Effector memory CD4-positive, alpha-beta T cell (primary cell): Measurements from ENCODE around the gene SMAD6.

Experiments used
- DNase-seq, 3 donors: peaks; one replicate each; pipeline ENCODE4 v3.0.0-alpha.2; 2020
- H3K27ac ChIP-seq: 2 replicates; pipeline ENCODE4 v1.7.0; 2013; ENCODE audit warnings: mild to moderate bottlenecking, low read length, moderate library complexity; ENCODE audit not compliant: insufficient read depth, poor library complexity, severe bottlenecking
- H3K27me3 ChIP-seq: replicated peaks from 2 replicates; pipeline ENCODE4 v1.7.0; 2013; ENCODE audit warnings: mild to moderate bottlenecking, low read length; ENCODE audit not compliant: insufficient read depth, control insufficient read depth, poor library complexity, severe bottlenecking
- H3K36me3 ChIP-seq: 2 replicates; pipeline ENCODE4 v1.7.0; 2013; ENCODE audit warnings: mild to moderate bottlenecking, low read length, moderate library complexity; ENCODE audit not compliant: control insufficient read depth, insufficient read depth
- H3K4me1 ChIP-seq: 2 replicates; pipeline ENCODE4 v1.7.0; 2013; ENCODE audit warnings: low read length, mild to moderate bottlenecking; ENCODE audit not compliant: control insufficient read depth, insufficient read depth, poor library complexity, severe bottlenecking
- H3K4me3 ChIP-seq: 2 replicates; pipeline ENCODE4 v1.7.0; 2013; ENCODE audit warnings: low read length, low read depth, mild to moderate bottlenecking; ENCODE audit not compliant: insufficient read depth, poor library complexity, severe bottlenecking
- H3K9me3 ChIP-seq: 2 replicates; pipeline ENCODE4 v1.7.0; 2013; ENCODE audit warnings: mild to moderate bottlenecking, low read length, moderate library complexity; ENCODE audit not compliant: control insufficient read depth

SMAD6 gene

DNA sequence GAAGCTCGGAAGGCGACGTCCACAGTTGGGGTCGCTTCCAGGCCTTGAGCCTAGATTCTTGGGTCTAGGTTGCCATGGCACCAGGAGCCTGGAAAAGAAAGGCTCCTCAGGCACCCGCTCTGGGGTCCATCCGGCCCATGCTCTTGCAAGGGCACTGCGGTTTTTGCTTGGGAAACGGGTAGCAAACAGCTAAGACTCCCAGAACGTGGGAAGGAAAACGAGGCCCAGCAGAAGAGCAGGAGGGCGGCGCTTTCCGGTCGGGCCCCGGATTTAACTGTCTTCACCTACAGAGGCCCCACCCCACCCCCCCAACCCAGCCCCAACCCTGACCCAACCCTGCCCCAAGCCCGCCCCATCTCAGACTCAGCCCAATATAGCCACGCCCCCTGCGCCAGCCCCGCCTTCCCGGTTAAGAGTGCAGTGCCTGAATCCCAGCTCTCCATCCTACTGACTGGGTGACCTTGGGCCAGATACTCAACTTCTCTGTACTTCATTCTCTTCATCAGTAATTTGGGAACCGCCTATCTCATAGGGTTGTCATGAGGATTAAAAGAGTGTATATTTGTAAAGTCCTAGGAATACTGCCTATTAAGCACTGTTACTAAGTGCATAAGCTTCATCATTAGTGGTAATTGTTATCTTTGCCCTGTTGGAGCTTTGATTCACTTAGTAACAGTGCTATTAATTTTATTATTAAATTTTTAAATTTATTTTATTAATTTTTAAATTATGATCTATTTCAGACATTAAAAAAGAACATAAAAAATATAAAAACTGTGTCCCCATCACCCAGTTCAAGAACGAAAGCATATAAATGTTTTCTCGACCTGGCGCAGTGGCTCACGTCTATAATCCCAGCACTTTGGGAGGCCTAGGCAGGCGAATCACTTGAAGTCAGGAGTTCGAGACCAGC, 28.4 kb upstream of the SMAD6 start:
- Histone ChIP-seq H3K36me3 (no peaks in the 10 kb centered on the region), H3K4me3 (no peak overlapping the region), H3K27me3 (no peaks in the 10 kb centered on the region), H3K9me3 (no peaks in the 10 kb centered on the region), H3K27ac (no peak overlapping the region), H3K4me1 (no peaks in the 10 kb centered on the region)
- DNase-seq, result peak in 1 of 3 donors; percentile 8

DNA sequence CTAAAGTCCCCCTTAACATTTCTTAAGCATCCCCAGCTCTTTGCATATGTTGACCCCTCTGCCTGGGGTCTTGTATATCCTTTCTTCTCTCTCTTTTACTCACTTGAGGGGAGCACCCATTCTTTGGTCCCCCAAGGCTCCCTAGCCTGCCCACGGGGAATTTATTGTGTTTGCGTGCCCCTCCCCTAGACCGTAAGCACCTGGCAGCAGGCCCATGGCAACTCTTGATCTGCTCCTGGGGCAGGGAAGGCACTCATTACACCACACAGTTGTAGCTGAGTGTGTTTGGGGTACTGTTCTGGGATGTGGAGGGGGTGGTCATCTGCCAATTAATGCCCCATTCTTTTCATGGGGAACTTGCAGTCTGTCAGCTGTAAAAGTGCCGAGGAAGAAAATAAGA, 27.3 kb upstream of the SMAD6 start:
- H3K27me3 ChIP-seq, result no peaks in the 10 kb centered on the region
- no peak for DNase-seq
- H3K36me3 ChIP-seq, result no peaks in the 10 kb centered on the region
- no peak overlapping the region for H3K27ac ChIP-seq
- H3K9me3 ChIP-seq, result no peaks in the 10 kb centered on the region
- H3K4me1 ChIP-seq, result no peaks in the 10 kb centered on the region
- H3K4me3 ChIP-seq, result no peak overlapping the region

DNA sequence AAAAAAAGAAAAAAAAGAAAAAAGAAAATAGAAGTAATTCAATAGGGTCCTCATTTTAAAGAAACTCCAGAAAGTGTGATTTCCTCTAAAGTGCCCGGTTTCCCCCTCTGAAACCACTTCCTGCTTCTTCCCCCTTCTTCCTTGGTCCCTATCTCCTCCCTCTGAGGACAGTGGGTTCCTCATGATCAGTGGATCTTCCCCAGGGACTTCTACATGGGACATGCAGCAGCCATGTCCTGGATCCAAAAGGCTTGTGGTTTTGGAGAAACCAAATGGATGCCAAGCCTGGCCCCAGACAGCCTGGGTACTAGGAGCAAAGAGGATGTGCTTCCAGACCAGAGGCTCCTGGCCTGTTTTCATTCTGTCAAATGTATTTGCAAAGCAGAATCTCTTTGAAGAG, 26.6 kb upstream of the SMAD6 start:
- Histone ChIP-seq H3K4me1 (no peaks in the 10 kb centered on the region), H3K36me3 (no peaks in the 10 kb centered on the region), H3K27ac (no peak overlapping the region), H3K27me3 (no peaks in the 10 kb centered on the region), H3K4me3 (no peak overlapping the region), H3K9me3 (no peaks in the 10 kb centered on the region)
- DNase-seq, result no peak

DNA sequence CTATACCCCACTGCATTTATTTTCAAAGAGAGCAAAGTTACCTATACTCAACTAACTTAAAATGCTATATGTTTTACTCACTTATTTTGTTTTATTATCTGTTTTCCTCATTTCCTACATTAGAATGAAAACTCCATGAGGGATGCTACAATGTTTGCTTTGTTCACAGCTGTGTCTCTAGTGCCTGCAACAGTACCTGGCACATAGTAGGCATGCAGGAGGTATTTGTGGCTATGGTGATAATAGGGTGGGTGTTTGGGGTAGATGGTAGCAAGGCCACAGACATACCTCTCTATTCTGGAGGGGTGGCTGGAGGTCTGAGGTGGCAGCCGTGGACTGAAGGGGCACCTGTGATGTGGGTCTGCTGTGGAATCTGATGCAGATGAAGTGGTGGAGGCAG, 24.7 kb upstream of the SMAD6 start:
- Histone ChIP-seq H3K4me3 (no peak overlapping the region), H3K9me3 (no peaks in the 10 kb centered on the region), H3K27me3 (no peaks in the 10 kb centered on the region), H3K36me3 (no peaks in the 10 kb centered on the region), H3K4me1 (no peaks in the 10 kb centered on the region), H3K27ac (no peak overlapping the region)
- DNase-seq, result no peak

DNA sequence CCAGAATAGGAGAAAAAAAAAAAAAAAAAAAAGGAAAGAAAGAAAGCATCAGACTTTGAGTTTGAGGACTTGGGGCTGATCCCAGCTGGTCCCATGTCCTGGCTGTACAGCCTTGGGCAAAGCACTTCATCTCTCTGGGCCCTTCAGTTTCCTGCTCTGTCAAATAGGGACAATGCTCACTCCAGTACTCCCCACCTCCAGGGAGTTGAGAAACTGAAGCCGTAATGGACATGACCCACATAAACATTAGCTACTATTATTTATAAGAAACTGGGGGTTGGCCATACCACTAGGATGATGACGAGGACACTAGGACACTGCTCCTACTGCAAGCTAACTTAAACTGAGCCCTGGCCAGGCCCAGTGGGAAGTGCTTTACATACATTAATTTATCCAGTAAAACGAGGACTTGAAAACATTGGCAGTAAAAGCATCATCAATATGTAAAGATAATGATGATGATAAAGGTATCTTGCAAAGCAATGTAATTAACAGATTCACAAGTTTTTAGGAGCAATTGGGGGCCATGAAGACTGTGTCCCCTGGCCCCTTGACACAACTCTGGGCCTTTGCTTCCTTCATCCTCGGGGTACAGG, 22.9 kb upstream of the SMAD6 start:
- DNase-seq, result no peak
- no peak overlapping the region for H3K27ac ChIP-seq

DNA sequence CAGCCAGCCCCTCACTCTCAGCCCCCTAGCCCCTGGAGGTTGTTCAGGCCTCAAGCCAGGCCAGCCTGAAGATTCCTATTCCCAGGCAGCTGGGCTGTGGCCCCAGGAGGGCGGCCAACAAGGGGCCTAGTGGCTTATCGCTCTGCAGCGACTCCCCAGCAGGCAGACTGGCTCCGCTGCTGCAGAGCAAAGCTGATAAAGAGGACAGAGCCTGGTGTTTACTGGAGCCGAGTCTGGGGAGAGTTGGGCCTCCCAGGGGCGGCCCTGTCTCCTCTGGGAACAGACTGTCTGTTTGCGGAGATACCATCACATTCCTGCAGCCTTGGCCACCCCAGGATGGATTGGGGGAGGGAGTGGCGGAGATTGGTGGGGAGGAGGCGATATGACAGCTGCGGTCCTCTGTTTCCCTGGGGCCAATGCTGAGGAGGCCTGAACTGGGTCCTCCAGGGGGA, 22.4 kb upstream of the SMAD6 start:
- Histone ChIP-seq H3K36me3 (no peaks in the 10 kb centered on the region), H3K4me1 (no peaks in the 10 kb centered on the region), H3K4me3 (no peak overlapping the region), H3K9me3 (no peaks in the 10 kb centered on the region), H3K27me3 (no peaks in the 10 kb centered on the region), H3K27ac (no peak overlapping the region)
- no peak for DNase-seq

More for the DNA sequence above, 22.9 kb upstream of the SMAD6 start:
- Histone ChIP-seq H3K27me3 (no peaks in the 10 kb centered on the region), H3K36me3 (no peaks in the 10 kb centered on the region), H3K9me3 (no peaks in the 10 kb centered on the region), H3K4me3 (no peak overlapping the region), H3K4me1 (no peaks in the 10 kb centered on the region)

DNA sequence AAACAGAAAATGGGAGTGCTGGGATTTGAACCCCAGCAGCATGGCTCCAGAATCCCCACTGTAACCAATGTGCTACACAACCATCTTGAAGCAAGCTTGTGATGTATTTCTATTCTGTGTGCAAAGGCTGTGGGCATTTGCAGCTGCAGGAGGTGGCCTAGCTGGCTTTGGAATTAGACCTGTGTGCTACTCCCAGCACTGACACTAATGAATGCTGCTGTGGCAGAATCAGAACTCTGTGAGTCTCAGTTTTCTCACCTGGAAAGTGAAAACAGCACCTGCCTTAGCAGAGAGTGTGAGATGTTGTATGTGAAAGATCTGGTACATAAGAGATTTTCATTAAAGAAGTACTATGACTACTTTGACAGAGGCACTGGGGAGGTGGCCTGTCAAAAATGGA, 21.5 kb upstream of the SMAD6 start:
- Histone ChIP-seq H3K27ac (no peak overlapping the region), H3K36me3 (no peaks in the 10 kb centered on the region), H3K9me3 (no peaks in the 10 kb centered on the region), H3K27me3 (no peaks in the 10 kb centered on the region), H3K4me3 (no peak overlapping the region), H3K4me1 (no peaks in the 10 kb centered on the region)
- no peak for DNase-seq

DNA sequence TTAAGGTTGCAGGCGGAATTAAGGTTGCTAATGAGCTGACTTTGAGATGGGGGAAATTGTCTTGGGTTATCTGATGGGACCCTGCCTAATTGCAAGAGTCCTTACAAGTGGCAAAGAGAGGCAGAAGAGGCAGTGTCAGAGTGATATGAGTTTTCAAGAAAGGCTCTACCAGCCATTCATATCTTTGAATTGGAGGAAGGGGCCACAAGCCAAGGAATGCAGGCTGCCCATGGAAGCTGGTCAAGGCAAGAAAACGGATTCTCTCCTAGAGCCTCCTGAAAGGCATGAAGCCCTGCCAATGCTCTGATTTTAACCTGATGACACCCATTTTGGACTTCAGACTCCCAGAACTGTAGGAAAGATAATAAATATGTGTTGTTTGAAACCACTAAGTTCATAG, 20.6 kb upstream of the SMAD6 start:
- no peaks in the 10 kb centered on the region for H3K27me3 ChIP-seq
- no peaks in the 10 kb centered on the region for H3K36me3 ChIP-seq
- no peaks in the 10 kb centered on the region for H3K4me1 ChIP-seq
- no peak for DNase-seq
- no peak overlapping the region for H3K27ac ChIP-seq
- no peaks in the 10 kb centered on the region for H3K9me3 ChIP-seq
- H3K4me3 ChIP-seq, result no peak overlapping the region

DNA sequence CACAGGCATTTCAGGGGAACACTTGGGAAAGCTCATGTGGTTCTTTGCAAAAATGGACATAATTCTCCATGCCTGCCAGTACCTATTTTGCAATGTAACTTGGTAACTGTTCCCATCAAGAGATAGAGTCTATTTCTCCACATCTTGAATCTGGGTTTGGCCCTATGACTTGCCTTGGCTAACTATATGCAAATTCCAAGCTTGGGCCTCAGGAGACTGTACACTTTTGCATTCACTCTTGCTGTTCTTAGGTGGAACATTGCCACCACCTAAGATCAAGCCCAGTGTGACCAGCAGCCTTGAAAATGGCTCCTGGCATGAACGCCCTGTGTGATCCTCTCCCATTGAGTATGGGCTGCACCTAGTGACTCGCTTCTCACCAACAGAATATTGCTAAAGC, 19.8 kb upstream of the SMAD6 start:
- DNase-seq, result no peak
- no peaks in the 10 kb centered on the region for H3K4me1 ChIP-seq
- no peaks in the 10 kb centered on the region for H3K36me3 ChIP-seq
- no peak overlapping the region for H3K27ac ChIP-seq
- no peaks in the 10 kb centered on the region for H3K9me3 ChIP-seq
- no peak overlapping the region for H3K4me3 ChIP-seq
- no peaks in the 10 kb centered on the region for H3K27me3 ChIP-seq

DNA sequence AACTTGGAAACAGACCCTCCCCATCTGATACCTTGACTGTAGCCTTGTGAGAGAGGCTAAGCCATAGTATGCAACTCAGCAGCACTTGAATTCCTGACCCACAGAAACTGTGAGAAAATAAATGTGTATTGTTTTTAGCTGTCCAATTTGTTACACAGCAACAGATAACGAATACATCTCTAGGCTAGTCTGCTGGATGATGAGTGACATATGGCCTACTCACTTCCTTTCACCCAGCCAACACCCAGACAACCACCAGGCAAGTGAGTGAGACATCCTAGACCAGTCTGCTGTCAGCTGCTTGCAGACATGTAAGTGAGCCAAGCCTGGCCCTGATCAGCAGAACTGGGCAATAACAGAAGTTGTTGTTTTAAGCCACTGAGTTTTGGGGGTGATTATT, 19.2 kb upstream of the SMAD6 start:
- H3K4me1 ChIP-seq, result no peaks in the 10 kb centered on the region
- H3K4me3 ChIP-seq, result no peak overlapping the region
- H3K27ac ChIP-seq, result no peak overlapping the region
- DNase-seq, result no peak
- no peaks in the 10 kb centered on the region for H3K27me3 ChIP-seq
- H3K9me3 ChIP-seq, result no peaks in the 10 kb centered on the region
- no peaks in the 10 kb centered on the region for H3K36me3 ChIP-seq
